Left ventricle myocardium superior (tissue), 1 donor: Measurements from ENCODE around the gene ABI1. TPM values are rescaled to one million over a fixed set of nuclear protein-coding genes. Genes with fewer than 3 reads are reported as not detected.
"Not testable (repeated sequence)": the region's sequence is repeated elsewhere in the genome, so short reads cannot be mapped to it uniquely, and the experiment has no call there.

ENCODE experiments used
- ATAC-seq: fragments of 200-7000 bp; cut with Tn5 transposase; one replicate; pipeline ENCODE4 v1.9.1; 2020; ENCODE audit warnings: mild to moderate bottlenecking, moderate library complexity
- DNase-seq: peaks from one replicate; pipeline ENCODE4 v3.0.0-alpha.2; 2020
- intact Hi-C: fragments of 100-400 bp; cut with micrococcal nuclease; formaldehyde crosslinking; loops from one replicate; pipeline ENCODE4 v1.11.0; 2022
- total RNA-seq: library from RNA; stranded (reverse); fragmentation: NEBNext Ultra II Directional; extraction: Animal tissue kit (Norgen Biotek cat#: 25700); gene quantifications from one replicate; pipeline ENCODE4 v1.2.1, GENCODE V29; 2021
- donor health status: DM: no; HTN: yes; CAD: no; lungs with severe emphysema.

ABI1 gene
- total RNA-seq, 1 donor from 2014 or later, result 27.2 TPM

- intact Hi-C loops, result no loop called here
- ATAC-seq (no peak), DNase-seq (no peak)
These were observed 2.6 kb downstream of the ABI1 start for GRCh38 chr10:26857991-26858706.

DNA sequence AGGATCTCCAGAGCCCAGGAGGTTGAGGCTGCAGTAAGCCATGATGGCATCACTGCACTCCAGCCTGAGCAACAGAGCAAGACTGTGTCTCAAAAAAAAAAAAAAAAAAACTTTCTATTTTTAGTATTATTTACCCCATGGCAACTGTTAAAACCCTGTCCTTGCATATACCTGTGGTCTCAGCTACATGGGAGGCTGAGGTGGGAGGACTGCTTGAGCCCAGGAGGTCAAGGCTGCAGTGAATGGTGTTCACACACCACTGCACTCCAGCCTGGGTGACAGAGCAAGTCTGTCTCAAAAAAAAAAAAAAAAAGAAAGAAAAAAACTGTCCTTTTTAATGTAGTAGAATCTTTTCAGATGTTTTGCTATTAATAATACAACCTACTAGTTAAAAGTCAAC is 3.2 kb downstream of the ABI1 start:
- ATAC-seq, DNase-seq, intact Hi-C loops: not testable (repeated sequence)

DNA sequence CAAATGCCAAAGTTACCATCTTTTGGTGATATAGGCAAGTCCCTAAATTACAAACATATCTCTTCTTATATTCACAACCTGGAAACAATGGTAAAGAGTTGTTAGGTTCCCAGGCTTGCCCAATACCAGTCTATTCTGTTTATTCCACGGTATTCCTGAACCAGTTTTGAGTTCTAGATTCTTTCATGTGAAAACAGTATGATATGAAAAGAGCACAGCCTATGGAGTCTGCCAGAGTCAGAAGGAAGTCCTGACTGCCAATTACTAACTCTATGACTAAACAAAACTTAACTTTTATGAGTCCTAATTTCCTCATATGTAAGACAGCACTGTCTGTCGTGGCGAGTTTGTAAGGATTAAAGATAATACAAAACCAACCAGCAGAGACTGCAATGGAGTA is 5.6 kb downstream of the ABI1 start:
- intact Hi-C loops, result no loop called here
- ATAC-seq, result no peak
- DNase-seq, result no peak

DNA sequence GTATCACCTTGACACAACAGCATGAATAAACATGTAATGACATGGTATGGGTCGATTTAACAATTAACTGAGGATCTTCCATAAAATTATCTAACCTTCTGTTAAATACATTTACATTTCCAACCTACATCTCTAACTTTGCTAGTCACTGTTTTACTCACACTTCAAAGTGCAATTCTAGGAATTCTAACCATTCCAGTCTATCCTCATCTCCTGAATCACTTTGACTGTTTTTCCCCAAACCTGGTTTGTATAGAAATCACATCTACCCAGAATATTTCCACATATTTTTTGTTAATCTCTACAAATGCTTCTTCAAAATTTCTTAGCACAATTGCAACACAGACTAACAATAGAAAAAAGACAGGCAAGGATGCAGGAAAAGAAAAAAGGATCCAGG is 6.2 kb downstream of the ABI1 start:
- DNase-seq (no peak), ATAC-seq (no peak)
- intact Hi-C loops, result no loop called here

GRCh38 chr10:26844396-26844975 is 16.3 kb downstream of the ABI1 start:
- DNase-seq (no peak), ATAC-seq (no peak)
- intact Hi-C loops, result no loop called here

- ATAC-seq (no peak), DNase-seq (no peak)
- intact Hi-C loops, result no loop called here
These were observed 17.0 kb downstream of the ABI1 start for GRCh38 chr10:26843736-26844135.

DNA sequence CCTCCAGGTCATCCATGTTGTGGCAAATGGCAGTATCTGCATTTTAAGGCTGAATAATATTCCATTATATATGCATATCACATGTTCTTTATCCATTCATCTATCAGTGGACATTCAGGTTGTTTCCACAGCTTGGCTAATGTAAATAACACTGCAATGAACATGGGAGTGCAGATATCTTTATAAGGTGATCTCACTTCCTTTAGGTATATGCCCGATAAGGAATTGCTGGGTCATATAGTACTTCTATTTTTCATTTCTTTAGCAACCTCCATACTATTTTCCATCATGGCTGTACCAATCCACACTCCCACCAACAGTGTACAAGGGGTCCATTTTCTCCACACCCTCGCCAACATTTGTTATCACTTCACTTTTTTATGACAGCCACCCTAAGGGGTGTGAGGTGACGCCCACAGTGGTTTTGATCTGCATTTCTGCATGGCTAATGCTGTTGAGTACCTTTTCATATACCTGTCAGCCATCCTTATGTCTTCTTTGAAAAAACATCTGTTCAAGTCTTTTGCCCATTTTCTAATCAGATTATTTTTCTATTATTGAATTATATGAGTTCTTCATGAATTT is 18.9 kb downstream of the ABI1 start:
- intact Hi-C loops, result no loop called here
- no peak for ATAC-seq
- DNase-seq, result no peak

GRCh38 chr10:26840938-26841732 is 19.6 kb downstream of the ABI1 start:
- DNase-seq (no peak), ATAC-seq (no peak)
- intact Hi-C loops, result no loop called here

- intact Hi-C loops, result no loop called here
- DNase-seq (no peak), ATAC-seq (peak; percentile 36)
These were observed 20.7 kb downstream of the ABI1 start for GRCh38 chr10:26839966-26840627.

- intact Hi-C loops, result no loop called here
- ATAC-seq, result no peak
- no peak for DNase-seq
These were observed 23.6 kb downstream of the ABI1 start for GRCh38 chr10:26837139-26837538.

DNA sequence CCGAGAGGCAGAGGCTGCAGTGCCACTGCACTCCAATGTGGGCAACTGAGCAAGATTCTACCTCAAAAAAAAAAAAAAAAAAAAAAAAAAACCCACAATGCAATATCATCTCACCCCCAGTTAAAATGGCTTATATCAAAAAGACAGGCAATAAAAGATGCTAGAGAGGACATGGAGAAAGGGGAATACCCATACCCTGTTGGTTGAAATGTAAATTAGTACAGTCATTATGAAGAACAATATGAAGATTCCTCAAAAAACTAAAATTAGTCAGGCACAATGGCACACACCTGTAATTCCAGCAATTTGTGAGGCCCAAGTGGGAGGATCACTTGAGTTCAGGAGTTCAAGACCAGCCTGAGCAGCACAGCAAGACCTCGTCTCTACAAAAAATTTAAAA is 25.7 kb downstream of the ABI1 start:
- intact Hi-C loops, result no loop called here
- no peak for ATAC-seq

GRCh38 chr10:26832960-26833359 is 27.8 kb downstream of the ABI1 start:
- peak; percentile 17 for ATAC-seq
- intact Hi-C loops, result no loop called here
- no peak for DNase-seq

More for the DNA sequence above, 25.7 kb downstream of the ABI1 start:
- no peak for DNase-seq

DNA sequence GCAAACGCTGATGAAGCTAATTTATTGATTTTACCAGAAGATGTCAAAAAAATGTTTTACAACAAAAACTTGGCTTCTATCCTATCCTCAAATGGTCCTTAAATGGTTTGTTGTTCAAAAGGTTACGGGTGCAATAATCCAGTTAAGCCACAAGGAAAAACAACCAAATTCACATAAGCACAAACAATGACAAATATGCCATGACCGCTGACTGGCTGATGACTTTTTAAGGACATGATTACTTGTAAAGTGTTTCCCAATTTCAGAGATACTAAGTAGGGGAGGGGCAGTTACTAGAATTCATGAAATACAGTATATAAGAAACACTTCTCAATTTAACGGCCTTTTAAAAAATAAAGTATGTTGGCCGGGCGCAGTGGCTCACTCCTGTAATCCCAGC is 28.8 kb downstream of the ABI1 start:
- ATAC-seq (no peak), DNase-seq (no peak)
- intact Hi-C loops, result no loop called here

GRCh38 chr10:26829810-26830515 is 30.8 kb downstream of the ABI1 start:
- DNase-seq (no peak), ATAC-seq (no peak)
- intact Hi-C loops, result no loop called here

GRCh38 chr10:26824015-26824690 is 36.6 kb downstream of the ABI1 start:
- DNase-seq (no peak), ATAC-seq (no peak)
- intact Hi-C loops, result no loop called here

DNA sequence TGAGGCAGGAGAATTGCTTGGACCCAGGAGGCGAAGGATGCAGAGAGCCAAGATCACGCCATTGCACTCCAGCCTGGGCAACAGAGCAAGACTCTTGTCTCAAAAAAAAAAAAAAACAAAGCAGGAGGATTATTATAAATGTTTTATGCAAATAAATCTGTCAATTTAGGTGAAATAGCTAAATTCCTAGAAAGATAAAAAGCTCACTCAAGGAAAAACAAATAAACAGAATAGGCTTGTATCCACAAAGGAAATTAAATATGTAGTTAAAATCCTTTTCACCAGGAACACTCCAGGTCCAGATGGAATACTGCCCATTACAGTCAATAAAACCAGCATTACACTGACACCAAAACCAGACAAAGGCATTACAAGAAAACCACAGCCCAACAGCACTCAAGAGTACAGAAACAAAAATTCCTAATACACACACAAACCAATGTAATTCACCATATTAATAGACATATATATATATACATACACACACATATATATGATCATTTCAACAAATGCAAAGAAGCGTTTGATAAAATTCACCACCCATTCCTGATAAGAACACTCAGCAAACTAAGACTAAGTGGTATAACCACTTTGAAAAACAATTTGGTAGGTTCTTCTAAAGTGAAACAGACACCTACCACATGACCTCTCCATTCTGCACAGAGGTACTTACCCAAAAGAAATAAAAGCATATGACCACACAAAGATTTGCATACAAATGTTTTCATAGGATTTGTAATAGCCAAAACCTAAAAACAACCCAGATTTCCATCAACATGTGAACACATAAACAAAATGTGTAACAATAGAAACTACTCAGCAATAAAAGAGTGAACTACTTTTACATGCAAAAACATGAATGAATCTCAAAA is 38.8 kb downstream of the ABI1 start:
- no peak for DNase-seq
- intact Hi-C loops, result no loop called here
- ATAC-seq, result no peak

DNA sequence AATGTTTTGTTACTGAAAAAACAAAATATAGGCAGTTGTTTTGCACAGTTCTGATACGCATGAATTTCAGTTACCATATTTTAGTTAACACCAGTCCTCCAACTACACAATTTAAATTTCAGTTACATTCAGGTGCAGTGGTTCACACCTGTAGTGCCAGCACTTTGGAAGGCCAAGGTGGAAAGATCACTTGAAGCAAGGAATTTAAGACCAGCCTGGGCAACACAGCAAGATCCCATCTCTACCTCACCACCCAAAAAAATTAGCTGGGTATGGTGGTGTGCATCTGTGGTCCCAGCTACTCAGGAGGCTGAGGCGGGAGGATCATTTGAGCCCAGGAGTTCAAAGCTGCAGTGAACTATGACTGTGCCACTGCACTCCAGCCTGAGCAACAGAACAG is 45.3 kb downstream of the ABI1 start:
- intact Hi-C loops, result no loop called here
- DNase-seq (no peak), ATAC-seq (no peak)
